CMK (cell line): ENCODE results near the gene CD68.
"Not testable (repeated sequence)": the region's sequence is repeated elsewhere in the genome, so short reads cannot be mapped to it uniquely, and the experiment has no call there.

Experiments
- DNase-seq: peaks from one replicate; pipeline ENCODE4 v3.0.0-alpha.2; 2010; ENCODE audit warnings: low read depth

The CD68 gene

DNA sequence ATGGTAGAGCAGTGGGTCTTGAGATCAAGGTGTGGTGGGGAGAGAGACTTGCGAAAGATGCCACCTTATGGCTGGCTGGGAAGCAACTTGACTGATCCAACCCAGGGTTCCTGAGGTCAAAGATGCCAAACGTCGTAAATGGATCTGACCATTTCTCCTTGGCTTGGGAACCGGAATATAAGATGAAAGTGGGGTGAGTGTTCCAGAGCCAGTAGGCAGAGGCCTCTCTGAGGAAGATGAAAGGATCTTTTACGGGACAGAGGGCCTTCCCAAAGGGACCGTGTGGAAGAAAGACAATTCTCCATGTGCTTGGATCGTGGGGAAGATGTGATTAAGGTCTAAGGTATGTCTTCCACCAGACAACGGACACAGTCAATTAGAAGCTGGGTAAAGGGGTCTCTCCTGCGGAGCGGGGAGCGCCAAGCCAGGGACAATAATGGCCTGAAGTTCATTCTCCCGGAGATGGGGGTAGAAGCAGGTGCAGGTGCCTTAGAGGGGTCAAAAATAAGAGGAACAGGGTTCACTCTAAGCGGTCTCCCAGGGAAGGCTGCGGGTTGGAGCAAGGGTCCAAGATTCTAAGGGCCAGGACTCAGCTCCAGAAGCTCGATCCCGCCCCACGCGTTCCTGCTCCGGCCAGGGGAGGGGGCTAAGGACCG lies 34.5 kb downstream of the CD68 start:
- no peak for DNase-seq

DNA sequence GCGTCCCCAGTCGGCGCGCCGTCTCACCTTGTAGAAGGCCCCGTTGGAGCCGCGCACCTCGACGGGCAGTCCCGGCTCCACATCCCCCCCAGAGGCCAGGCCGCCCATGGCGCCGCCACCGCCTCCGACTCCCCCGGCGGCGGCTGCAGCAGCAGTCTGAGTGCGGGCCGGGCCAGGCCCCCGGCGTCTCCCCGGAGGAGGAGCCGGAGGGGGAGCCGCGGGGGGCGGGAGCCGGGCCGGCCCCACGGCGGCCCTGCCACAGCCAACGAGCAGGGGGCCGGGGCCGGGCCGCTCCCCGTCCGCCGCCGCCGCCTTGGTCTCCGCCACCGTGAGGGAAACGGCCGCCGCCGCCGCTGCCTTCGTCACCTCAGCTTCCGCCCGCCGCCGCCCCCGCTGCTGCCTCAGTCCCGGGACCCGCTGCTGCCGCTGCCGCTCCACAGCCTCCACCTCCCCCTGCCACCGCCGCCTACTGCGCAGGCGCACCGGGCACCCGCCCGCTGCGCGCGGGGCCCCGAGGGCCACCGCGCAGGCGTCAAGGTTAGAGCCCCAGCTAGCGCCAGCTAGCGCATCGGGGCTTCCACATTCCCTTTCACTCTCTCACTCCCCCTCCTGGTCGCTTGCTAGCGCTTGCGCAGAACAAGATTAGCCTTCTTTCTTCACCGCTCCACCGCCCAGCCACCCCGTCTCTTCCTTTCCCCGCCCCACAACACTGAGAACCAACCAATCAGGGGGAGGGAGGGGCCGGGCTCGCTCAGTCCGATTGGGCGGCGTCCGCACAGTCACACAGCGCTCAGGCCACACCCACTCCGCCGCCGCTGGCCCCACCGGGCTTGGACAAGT lies 35.2 kb downstream of the CD68 start, which contains the start of gene FXR2:
Gene FXR2, minus strand, starts transcription at position 473 of the 840 bp plus-strand sequence. Its CDS starts 365 bp downstream, at position 108.
- no peak for DNase-seq

DNA sequence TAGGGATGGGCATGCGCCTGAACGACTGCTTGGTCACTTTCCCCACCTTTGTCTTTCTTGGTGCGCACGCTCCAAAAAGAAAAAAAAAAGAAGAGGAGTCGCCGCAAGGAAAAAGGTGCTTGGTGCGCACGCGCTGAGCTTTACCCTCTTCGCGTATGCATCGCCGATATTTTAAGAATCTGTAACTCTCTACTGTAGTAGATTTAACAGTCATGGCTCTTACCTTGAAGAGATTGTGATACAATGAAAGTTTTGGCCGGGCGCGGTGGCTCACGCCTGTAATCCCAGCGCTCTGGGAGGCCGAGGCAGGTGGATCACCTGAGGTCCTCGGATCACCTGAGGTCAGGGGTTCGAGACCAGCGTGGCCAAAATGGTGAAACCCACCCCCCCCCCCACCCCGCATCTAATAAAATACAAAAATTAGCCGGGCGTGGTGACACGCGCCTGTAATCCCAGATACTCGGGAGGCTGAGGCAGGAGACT lies 35.9 kb downstream of the CD68 start:
- no peak for DNase-seq

GRCh38 chr17:7618608-7619007 lies 39.2 kb downstream of the CD68 start:
- DNase-seq: no peak

DNA sequence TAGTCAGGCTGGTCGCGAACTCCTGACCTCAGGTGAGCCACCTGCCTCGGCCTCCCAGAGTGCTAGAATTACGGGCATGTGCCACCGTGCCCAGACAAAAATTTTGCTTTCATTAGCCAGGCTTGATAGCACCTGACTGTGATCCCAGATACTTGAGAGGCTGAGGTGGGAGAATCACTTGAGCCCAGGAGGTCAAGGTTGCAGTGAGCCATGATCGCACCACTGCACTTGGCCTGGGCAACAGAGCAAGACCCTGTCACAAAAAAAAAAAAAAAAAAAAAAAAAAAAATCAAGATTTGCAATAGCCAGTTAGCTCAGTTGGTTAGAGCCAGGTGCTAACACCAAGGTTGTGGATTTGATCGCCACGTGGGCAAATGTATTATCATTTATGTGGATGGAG lies 41.4 kb downstream of the CD68 start:
- DNase-seq: no peak

DNA sequence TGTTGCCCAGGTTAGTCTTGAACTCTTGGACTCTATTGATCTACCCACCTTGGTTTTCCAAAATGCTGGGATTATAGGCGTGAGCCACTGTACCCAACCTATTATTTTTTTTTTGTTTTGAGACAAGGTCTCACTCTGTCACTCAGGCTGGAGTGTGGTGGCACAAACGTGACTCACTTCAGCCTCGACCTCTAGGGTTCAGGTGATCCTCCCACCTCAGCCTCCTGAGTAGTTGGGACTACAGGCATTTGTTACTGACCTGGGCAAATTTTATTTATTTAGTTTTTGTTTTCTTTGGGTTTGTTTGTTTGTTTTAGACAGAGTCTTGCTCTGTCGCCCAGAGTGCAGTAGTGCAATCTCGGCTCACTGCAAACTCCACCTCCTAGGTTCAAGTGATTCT lies 44.2 kb downstream of the CD68 start:
- DNase-seq: no peak

DNA sequence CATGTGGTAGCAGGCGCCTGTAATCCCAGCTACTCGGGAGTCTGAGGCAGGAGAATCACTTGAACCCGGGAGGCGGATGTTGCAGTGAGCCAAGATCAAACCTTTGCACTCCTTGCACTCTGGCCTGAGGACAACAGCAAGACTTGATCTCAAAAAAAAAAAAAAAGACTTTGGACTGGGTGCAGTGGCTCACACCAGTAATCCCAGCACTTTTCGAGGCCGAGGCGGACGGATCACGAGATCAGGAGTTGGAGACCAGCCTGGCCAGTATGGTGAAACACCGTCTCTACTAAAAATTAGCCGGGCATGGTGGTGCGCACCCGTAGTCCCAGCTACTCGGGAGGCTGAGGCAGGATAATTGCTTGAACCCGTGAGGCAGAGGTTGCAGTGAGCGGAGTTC lies 46.3 kb downstream of the CD68 start:
- not testable (repeated sequence) for DNase-seq

DNA sequence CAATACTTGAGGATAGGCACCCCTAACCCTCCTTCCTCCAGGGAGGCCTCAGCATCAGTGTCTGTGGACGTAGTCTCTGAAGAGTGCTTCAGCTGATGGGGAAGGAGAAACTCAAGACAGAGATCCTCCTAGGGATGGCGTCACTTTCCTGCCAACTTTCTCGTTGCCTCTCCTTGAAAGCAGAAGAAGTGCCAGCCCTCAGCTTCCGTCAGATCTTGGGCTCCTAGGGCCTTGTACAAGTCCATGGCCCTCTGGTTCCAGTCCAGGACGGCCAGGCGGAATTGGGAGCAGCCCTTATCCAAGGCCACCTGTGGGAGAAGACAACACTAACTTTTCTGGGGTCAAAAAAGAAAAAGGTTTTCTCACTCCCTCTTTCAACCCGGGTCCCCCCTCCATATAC lies 46.9 kb downstream of the CD68 start:
- DNase-seq: no peak

DNA sequence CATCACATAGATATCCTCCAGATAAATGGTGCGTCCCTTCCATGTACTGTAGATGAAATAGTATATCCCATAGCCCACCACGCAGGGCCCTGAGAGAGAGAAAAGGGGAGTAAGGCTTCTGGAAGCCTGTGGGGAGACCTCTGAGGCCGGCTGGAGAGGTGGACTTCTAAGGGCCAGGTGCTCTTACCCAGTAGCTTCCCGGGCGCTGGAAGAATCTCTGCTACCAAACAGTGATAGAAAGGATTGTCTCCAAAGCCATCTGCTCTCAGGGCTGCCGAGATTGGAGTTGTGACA lies 47.5 kb downstream of the CD68 start:
- DNase-seq: no peak

DNA sequence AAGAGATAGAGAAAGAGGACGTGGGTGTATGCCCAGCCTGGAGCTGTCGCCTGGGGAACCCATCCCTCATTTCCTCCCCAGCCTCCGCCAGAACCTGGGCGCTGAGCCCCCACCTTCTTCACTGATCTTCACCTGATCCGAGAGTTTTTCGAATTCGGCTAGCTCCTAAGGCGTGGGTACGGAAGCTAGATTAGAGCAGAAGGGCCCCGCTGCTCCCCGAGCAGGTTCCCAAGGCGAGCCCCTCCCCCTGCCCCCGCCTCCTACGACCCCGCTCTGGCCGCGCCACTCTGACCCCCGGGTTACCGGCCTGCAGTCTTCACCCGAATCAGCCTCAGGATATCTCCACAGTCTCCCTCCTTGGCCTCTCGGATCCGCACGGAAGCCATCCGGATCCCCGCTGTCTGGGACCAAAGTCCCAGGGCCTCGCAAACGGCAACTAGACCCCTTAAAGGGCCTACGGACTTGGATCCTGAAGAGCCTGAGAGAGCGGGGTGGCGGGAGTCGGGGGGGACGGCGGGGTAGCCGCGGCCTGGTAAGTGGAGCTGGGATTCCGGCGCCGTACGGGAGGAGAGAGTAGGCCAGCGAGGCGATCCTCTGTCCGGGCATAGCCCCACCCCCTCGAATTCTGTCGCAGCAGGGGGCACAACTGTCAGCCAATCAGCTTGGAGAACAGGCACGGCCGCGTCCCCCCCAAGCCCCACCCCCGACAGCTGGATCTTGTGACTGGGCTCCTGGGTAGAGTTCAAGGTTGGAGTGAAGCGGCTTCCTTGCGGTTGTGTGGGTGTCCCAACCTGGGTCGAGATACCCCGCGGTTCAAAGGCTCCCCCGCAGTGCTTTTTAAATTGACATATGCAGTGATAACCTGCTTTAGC lies 48.0 kb downstream of the CD68 start, which contains the start of gene SAT2:
Gene SAT2, minus strand, starts transcription at position 572 of the 872 bp plus-strand sequence. Its CDS starts 186 bp downstream, at position 386.
- DNase-seq: no peak

GRCh38 chr17:7629939-7630571 lies 50.6 kb downstream of the CD68 start, which contains the start of gene SHBG:
Gene SHBG, plus strand, starts transcription at chr17:7630135. Its CDS starts 38 bp downstream, at chr17:7630173.
- no peak for DNase-seq
